CD4-positive, CD25-positive, alpha-beta regulatory T cell (primary cell): ENCODE measurements around the gene VIPR1. TPM values are rescaled to one million over a fixed set of nuclear protein-coding genes. Genes with fewer than 3 reads are reported as not detected.
"Not testable (repeated sequence)": the region's sequence is repeated elsewhere in the genome, so short reads cannot be mapped to it uniquely, and the experiment has no call there.

Source experiments
- ATAC-seq, 2 donors: fragments of 150-1000 bp; cut with Tn5 transposase; one replicate each; pipeline ENCODE4 v1.10.0; 2021; ENCODE audit warnings: low read depth in 2 of 2, moderate number of reproducible peaks in 2 of 2, moderate library complexity in 1 of 2
- DNase-seq, 3 donors: peaks; one replicate each; pipeline versions ENCODE4 v3.0.0 to v3.0.0-alpha.2; 2012 to 2022; ENCODE audit warnings: mixed read lengths in 1 of 3
- H3K27ac ChIP-seq: one replicate; pipeline ENCODE4 v1.7.0; 2013; ENCODE audit warnings: mild to moderate bottlenecking, low read length; ENCODE audit not compliant: insufficient read depth, poor library complexity, severe bottlenecking
- H3K27me3 ChIP-seq: one replicate; pipeline ENCODE4 v1.7.0; 2013; ENCODE audit warnings: low read length; ENCODE audit not compliant: control insufficient read depth, insufficient read depth
- H3K36me3 ChIP-seq: one replicate; pipeline ENCODE4 v1.7.0; 2013; ENCODE audit warnings: mild to moderate bottlenecking, low read length, moderate library complexity; ENCODE audit not compliant: control insufficient read depth, insufficient read depth
- H3K4me1 ChIP-seq: 2 replicates; pipeline ENCODE4 v1.7.0; 2013; ENCODE audit warnings: mild to moderate bottlenecking, low read length; ENCODE audit not compliant: insufficient read depth, control insufficient read depth, poor library complexity, severe bottlenecking
- H3K4me3 ChIP-seq: one replicate; pipeline ENCODE4 v1.7.0; 2013; ENCODE audit warnings: low read depth, mild to moderate bottlenecking, low read length, moderate library complexity
- H3K9me3 ChIP-seq, 2 experiments: 1 replicate in 1 of 2; 2 replicates in 1 of 2; pipeline ENCODE4 v1.7.0; 2013; ENCODE audit warnings: low read length in 2 of 2, mild to moderate bottlenecking in 1 of 2, moderate library complexity in 1 of 2; ENCODE audit not compliant: control insufficient read depth in 2 of 2
- H3K27ac Mint-ChIP-seq, 3 donors: one replicate each; pipeline ENCODE4 v1.8.0; 2020 to 2022; ENCODE audit warnings: mild to moderate bottlenecking in 3 of 3, mixed read lengths in 3 of 3, moderate library complexity in 2 of 3
- H3K27me3 Mint-ChIP-seq: one replicate; pipeline ENCODE4 v1.8.0; 2022; ENCODE audit warnings: mild to moderate bottlenecking, mixed read lengths
- H3K36me3 Mint-ChIP-seq: one replicate; pipeline ENCODE4 v1.8.0; 2020; ENCODE audit warnings: mixed read lengths
- H3K4me1 Mint-ChIP-seq, 4 donors: one replicate each; pipeline ENCODE4 v1.8.0; 2020 to 2022; ENCODE audit warnings: mixed read lengths in 4 of 4, mild to moderate bottlenecking in 1 of 4
- H3K4me3 Mint-ChIP-seq, 4 donors: one replicate each; pipeline ENCODE4 v1.8.0; 2020 to 2022; ENCODE audit warnings: mild to moderate bottlenecking in 4 of 4, mixed read lengths in 4 of 4, moderate library complexity in 3 of 4
- H3K9me3 Mint-ChIP-seq, 7 donors: one replicate each; pipeline ENCODE4 v1.8.0; 2020 to 2022; ENCODE audit warnings: mixed read lengths in 7 of 7, mild to moderate bottlenecking in 3 of 7, moderate library complexity in 2 of 7
- polyA plus RNA-seq, 4 donors: library from polyadenylated mRNA; unstranded; fragments of 300-500 nt; fragmentation: Illumina TruSeq; gene quantifications; one replicate each; pipeline ENCODE4 v1.2.3, GENCODE V29; 2021
- total RNA-seq: library from RNA; stranded (reverse); gene quantifications from one replicate; pipeline ENCODE4 v1.2.3, GENCODE V29; 2022

VIPR1 gene
- total and polyA plus RNA-seq, 5 donors from 2014 or later, result 5.0 to 31.2 (median 8.5) TPM

GRCh38 chr3:42572278-42572677 is 69.8 kb downstream of the VIPR1 start:
- H3K27ac Mint-ChIP-seq, result peak overlapping the region in 2 of 3 donors; percentile 48 to 75

GRCh38 chr3:42575137-42575741 is 72.8 kb downstream of the VIPR1 start:
- Mint-ChIP-seq H3K27ac (peak overlapping the region in 1 of 3 donors; percentile 2), H3K36me3 (peaks cover 41% of the 10 kb centered on the region), H3K27me3 (no peaks in the 10 kb centered on the region), H3K4me1 (peaks cover 28 to 41% (median 31%) of the 10 kb centered on the region in 4 donors), H3K9me3 (peaks cover 0 to 19% (median 4%) of the 10 kb centered on the region in 7 donors), H3K4me3 (peak overlapping the region in 1 of 4 donors; percentile 0)
- DNase-seq, result no peak
- Histone ChIP-seq H3K4me1 (peaks cover 6% of the 10 kb centered on the region), H3K36me3 (peaks cover 20% of the 10 kb centered on the region), H3K9me3 (peaks cover 9 to 14% of the 10 kb centered on the region in 2 experiments), H3K27me3 (no peaks in the 10 kb centered on the region), H3K4me3 (no peak overlapping the region), H3K27ac (no peak overlapping the region)
- ATAC-seq, result no peak

More at GRCh38 chr3:42572278-42572677, 69.8 kb downstream of the VIPR1 start:
- no peak for DNase-seq
- ATAC-seq, result peak in 1 of 2 donors; percentile 67
- Mint-ChIP-seq H3K4me3 (no peak overlapping the region), H3K9me3 (peaks cover 0 to 19% (median 4%) of the 10 kb centered on the region in 7 donors), H3K36me3 (peaks cover 49% of the 10 kb centered on the region), H3K4me1 (peaks cover 19 to 41% (median 26%) of the 10 kb centered on the region in 4 donors), H3K27me3 (no peaks in the 10 kb centered on the region)
- Histone ChIP-seq H3K4me3 (no peak overlapping the region), H3K9me3 (peaks cover 9 to 14% of the 10 kb centered on the region in 2 experiments), H3K27ac (no peak overlapping the region), H3K27me3 (no peaks in the 10 kb centered on the region), H3K36me3 (peaks cover 34% of the 10 kb centered on the region), H3K4me1 (no peaks in the 10 kb centered on the region)

- H3K4me3 ChIP-seq, result no peak overlapping the region
- H3K4me1 ChIP-seq, result peaks cover 27% of the 10 kb centered on the region
- peak overlapping the region in 1 of 3 donors; percentile 8 for H3K27ac Mint-ChIP-seq
- H3K36me3 ChIP-seq, result peaks cover 17% of the 10 kb centered on the region
- DNase-seq, result no peak
- no peak overlapping the region for H3K27ac ChIP-seq
- H3K4me1 Mint-ChIP-seq, result peaks cover 33 to 49% (median 41%) of the 10 kb centered on the region in 4 donors
- H3K4me3 Mint-ChIP-seq, result peak overlapping the region in 1 of 4 donors; percentile 12
- H3K36me3 Mint-ChIP-seq, result peaks cover 30% of the 10 kb centered on the region
- ATAC-seq, result no peak
- H3K27me3 Mint-ChIP-seq, result no peaks in the 10 kb centered on the region
- peaks cover 0 to 19% (median 4%) of the 10 kb centered on the region in 7 donors for H3K9me3 Mint-ChIP-seq
- H3K9me3 ChIP-seq, result peaks cover 9 to 14% of the 10 kb centered on the region in 2 experiments
- H3K27me3 ChIP-seq, result no peaks in the 10 kb centered on the region
Observed at GRCh38 chr3:42578054-42578453, 75.6 kb downstream of the VIPR1 start.

- not testable (repeated sequence) for H3K4me3 ChIP-seq, DNase-seq, ATAC-seq, H3K9me3 ChIP-seq, H3K36me3 ChIP-seq, H3K27me3 ChIP-seq, H3K27me3 Mint-ChIP-seq
- Mint-ChIP-seq H3K4me3 (peak overlapping the region in 2 of 4 donors; percentile 23 to 92), H3K4me1 (peaks cover 37 to 55% (median 44%) of the 10 kb centered on the region in 4 donors), H3K36me3 (peaks cover 23% of the 10 kb centered on the region), H3K27ac (peak overlapping the region in 2 of 3 donors; percentile 14 to 53), H3K9me3 (peaks cover 0 to 12% (median 0%) of the 10 kb centered on the region in 7 donors)
- Histone ChIP-seq H3K4me1 (peaks cover 27% of the 10 kb centered on the region), H3K27ac (peak overlapping the region; percentile 97)
Observed at GRCh38 chr3:42579346-42579745, 76.9 kb downstream of the VIPR1 start.

- ATAC-seq (no peak), DNase-seq (no peak)
- Mint-ChIP-seq H3K36me3 (peaks cover 10% of the 10 kb centered on the region), H3K4me3 (peak overlapping the region; percentile 83 to 94 (median 88)), H3K27ac (peak overlapping the region; percentile 21 to 96 (median 83)), H3K4me1 (peaks cover 36 to 56% (median 47%) of the 10 kb centered on the region in 4 donors), H3K27me3 (no peaks in the 10 kb centered on the region), H3K9me3 (no peaks in the 10 kb centered on the region)
- Histone ChIP-seq H3K4me3 (peak overlapping the region; percentile 74), H3K27ac (peak overlapping the region; percentile 97), H3K4me1 (peaks cover 27% of the 10 kb centered on the region), H3K27me3 (no peaks in the 10 kb centered on the region), H3K36me3 (no peaks in the 10 kb centered on the region), H3K9me3 (no peaks in the 10 kb centered on the region)
Observed at GRCh38 chr3:42581400-42581708, 78.9 kb downstream of the VIPR1 start.

- H3K4me1 Mint-ChIP-seq, result peaks cover 31 to 55% (median 43%) of the 10 kb centered on the region in 4 donors
- no peaks in the 10 kb centered on the region for H3K9me3 Mint-ChIP-seq
- ATAC-seq, result peak; percentile 91 to 93
- Histone ChIP-seq H3K27me3 (no peaks in the 10 kb centered on the region), H3K36me3 (no peaks in the 10 kb centered on the region), H3K4me3 (peak within 1 kb of the TSS; percentile 82), H3K4me1 (peaks cover 27% of the 10 kb centered on the region), H3K9me3 (no peaks in the 10 kb centered on the region), H3K27ac (peak within 1 kb of the TSS; percentile 97)
- peak; percentile 94 to 97 (median 95) for DNase-seq
- peak within 1 kb of the TSS; percentile 92 to 95 (median 93) for H3K4me3 Mint-ChIP-seq
- H3K27me3 Mint-ChIP-seq, result no peaks in the 10 kb centered on the region
- peak within 1 kb of the TSS; percentile 95 to 98 (median 96) for H3K27ac Mint-ChIP-seq
- peaks cover 10% of the 10 kb centered on the region for H3K36me3 Mint-ChIP-seq
Observed at GRCh38 chr3:42581709-42582473, 79.4 kb downstream of the VIPR1 start, which contains the start of gene SEC22C. SEC22C (minus strand) TSS chr3:42581967; CDS start chr3:42569046, 12,921 bp downstream.

- no peak for DNase-seq
- H3K9me3 ChIP-seq, result no peaks in the 10 kb centered on the region
- peaks cover 25 to 51% (median 38%) of the 10 kb centered on the region in 4 donors for H3K4me1 Mint-ChIP-seq
- H3K4me1 ChIP-seq, result peaks cover 27% of the 10 kb centered on the region
- no peaks in the 10 kb centered on the region for H3K27me3 ChIP-seq
- H3K36me3 ChIP-seq, result no peaks in the 10 kb centered on the region
- H3K36me3 Mint-ChIP-seq, result peaks cover 6% of the 10 kb centered on the region
- peak overlapping the region; percentile 92 to 95 (median 93) for H3K4me3 Mint-ChIP-seq
- no peaks in the 10 kb centered on the region for H3K27me3 Mint-ChIP-seq
- no peaks in the 10 kb centered on the region for H3K9me3 Mint-ChIP-seq
- H3K27ac ChIP-seq, result peak overlapping the region; percentile 97
- ATAC-seq, result no peak
- H3K27ac Mint-ChIP-seq, result peak overlapping the region; percentile 95 to 98 (median 96)
- H3K4me3 ChIP-seq, result peak overlapping the region; percentile 82
Observed at GRCh38 chr3:42582474-42583070, 80.1 kb downstream of the VIPR1 start.
